ENCODE results near the gene MAGEC1. TPM values are rescaled to one million over a fixed set of nuclear protein-coding genes. Genes with fewer than 3 reads are reported as not detected.

Gene MAGEC1
- total and polyA plus RNA-seq, 8 donors, result not detected

- no peak overlapping the region for H3K4me3 ChIP-seq
- H3K4me1 ChIP-seq, result no peaks in the 10 kb centered on the region
- intact Hi-C loops (cut with DNase I), result no loop called here
- no peaks in the 10 kb centered on the region for H3K36me3 ChIP-seq
- no peaks in the 10 kb centered on the region for H3K9me3 ChIP-seq
- H3K27ac ChIP-seq, result no peak overlapping the region
- no peak for DNase-seq
- ATAC-seq, result no peak
- H3K27me3 ChIP-seq, result no peaks in the 10 kb centered on the region
- no peak for TF ChIP-seq CTCF (IDR thresholded peaks at IDR 0.05)
These were observed 6.0 kb upstream of the MAGEC1 start for GRCh38 chrX:141897690-141898089.

DNA sequence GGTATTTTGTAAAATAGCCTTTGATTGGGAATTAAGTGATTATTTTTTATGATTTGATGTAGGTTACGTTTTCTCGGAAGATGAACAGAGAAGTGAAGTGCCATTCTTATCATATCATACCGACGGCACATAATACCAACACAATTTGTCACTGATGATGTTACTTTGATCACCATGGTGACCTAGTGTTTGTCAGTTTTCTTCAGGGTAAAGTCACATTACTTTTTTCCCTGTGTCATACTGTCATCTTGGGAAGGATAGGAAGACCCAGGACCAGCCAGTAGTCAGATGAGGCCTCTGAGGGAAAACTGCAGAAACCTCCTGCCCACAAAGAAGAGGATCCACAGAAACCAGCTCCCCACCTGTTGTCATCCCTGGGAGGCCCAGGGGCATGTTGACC, 1.3 kb upstream of the MAGEC1 start:
- Histone ChIP-seq H3K27me3 (no peaks in the 10 kb centered on the region), H3K4me1 (no peaks in the 10 kb centered on the region), H3K27ac (no peak overlapping the region), H3K4me3 (no peak overlapping the region), H3K36me3 (no peaks in the 10 kb centered on the region), H3K9me3 (no peaks in the 10 kb centered on the region)
- intact Hi-C loops (cut with DNase I), result no loop called here
- no peak for TF ChIP-seq CTCF (IDR thresholded peaks at IDR 0.05)
- ATAC-seq (no peak), DNase-seq (no peak)

- Histone ChIP-seq H3K4me1 (no peaks in the 10 kb centered on the region), H3K9me3 (no peaks in the 10 kb centered on the region), H3K27me3 (no peaks in the 10 kb centered on the region), H3K36me3 (no peaks in the 10 kb centered on the region), H3K27ac (no peak overlapping the region), H3K4me3 (no peak overlapping the region)
- DNase-seq, result no peak
- TF ChIP-seq CTCF (IDR thresholded peaks at IDR 0.05), result no peak
- no peak for ATAC-seq
- intact Hi-C loops (cut with DNase I), result no loop called here
These were observed 568 bp downstream of the MAGEC1 start for GRCh38 chrX:141904262-141904661.

DNA sequence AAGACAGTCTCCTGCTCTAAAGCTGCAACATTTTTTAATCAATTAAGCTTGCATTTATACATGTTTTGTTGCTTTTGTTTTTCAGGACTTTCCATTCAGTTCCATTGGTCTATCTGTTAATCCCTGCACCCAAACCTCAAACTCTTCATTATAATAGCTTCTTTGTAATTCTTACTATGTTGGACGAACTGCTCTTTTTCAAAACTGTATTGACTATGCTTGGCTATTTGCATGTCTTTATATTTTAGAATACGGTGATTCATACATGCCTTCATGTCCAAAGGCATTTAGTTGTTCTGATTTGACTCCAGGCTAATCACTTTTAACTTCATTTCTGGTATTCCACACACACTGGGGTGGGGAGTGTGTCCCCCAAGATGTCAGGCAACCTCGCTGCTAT, 14.1 kb downstream of the MAGEC1 start:
- intact Hi-C loops (cut with DNase I), result no loop called here
- Histone ChIP-seq H3K27ac (no peak overlapping the region), H3K9me3 (no peaks in the 10 kb centered on the region), H3K36me3 (no peaks in the 10 kb centered on the region), H3K4me3 (no peak overlapping the region), H3K4me1 (no peaks in the 10 kb centered on the region), H3K27me3 (no peaks in the 10 kb centered on the region)
- no peak for TF ChIP-seq CTCF (IDR thresholded peaks at IDR 0.05)
- DNase-seq (no peak), ATAC-seq (no peak)

DNA sequence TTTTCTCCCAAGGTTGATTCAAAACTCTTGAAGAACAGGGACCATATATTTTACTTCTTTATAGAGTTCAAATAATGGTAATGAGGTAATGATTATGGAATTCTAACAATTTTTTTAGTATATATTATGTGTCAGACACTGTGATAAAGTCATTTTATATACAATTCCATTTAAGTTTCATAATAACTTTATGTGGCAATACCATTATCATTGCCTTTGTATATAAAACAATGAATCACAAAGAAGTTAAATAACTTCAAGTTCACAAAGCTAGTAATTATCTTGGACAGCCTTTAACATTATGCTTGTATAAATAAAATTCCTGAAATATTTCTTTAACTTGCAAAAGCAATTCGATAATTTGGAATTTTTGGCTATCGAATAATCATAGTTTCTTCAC, 20.6 kb downstream of the MAGEC1 start:
- ATAC-seq, result no peak
- DNase-seq, result no peak
- Histone ChIP-seq H3K36me3 (no peaks in the 10 kb centered on the region), H3K9me3 (no peaks in the 10 kb centered on the region), H3K27ac (no peak overlapping the region), H3K27me3 (no peaks in the 10 kb centered on the region), H3K4me1 (no peaks in the 10 kb centered on the region), H3K4me3 (no peak overlapping the region)
- intact Hi-C loops (cut with DNase I), result no loop called here
- no peak for TF ChIP-seq CTCF (IDR thresholded peaks at IDR 0.05)

All from left lung (tissue), 10 donors.